Ovary (tissue), 3 donors: ENCODE measurements around the gene SMAD3.

ENCODE experiments used
- EP300 ChIP-seq: sonication (generic); formaldehyde crosslinking; IDR thresholded peaks from one replicate; pipeline ENCODE4 v1.6.1; 2017; ENCODE audit warnings: antibody characterized with exemption
- TF ChIP-seq, protein P1 (sequence below), 3 donors: fragments of 450-650 bp in 2 of 3; fragments of 200-600 bp in 1 of 3; IDR thresholded peaks; one replicate each; pipeline versions ENCODE4 v1.5.1 to v1.8.0; 2016 to 2022; ENCODE audit warnings: antibody characterized with exemption in 3 of 3, mild to moderate bottlenecking in 1 of 3
- donor health status: DM: no; HTN: no; CAD: no.

DNA sequence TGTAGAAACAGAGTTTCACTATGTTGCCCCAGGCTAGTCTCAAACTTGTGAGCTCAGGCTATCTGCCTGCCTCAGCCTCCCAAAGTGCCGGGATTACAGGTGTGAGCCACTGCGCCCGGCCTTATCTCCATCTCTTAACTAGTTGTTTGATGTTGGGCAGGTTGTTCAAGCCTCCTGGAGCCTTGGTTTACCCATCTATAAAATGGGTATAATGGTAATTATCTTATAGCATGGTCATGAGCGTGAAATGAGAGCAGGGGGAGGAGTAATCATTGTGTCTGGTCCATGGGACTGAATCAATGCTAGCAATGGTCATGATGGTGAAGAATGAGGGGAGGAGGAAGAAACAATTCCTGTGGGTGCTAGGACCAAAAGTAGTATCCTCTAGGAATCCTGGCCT lies 32.0 kb downstream of the SMAD3 start:
- TF ChIP-seq, protein P1, sequence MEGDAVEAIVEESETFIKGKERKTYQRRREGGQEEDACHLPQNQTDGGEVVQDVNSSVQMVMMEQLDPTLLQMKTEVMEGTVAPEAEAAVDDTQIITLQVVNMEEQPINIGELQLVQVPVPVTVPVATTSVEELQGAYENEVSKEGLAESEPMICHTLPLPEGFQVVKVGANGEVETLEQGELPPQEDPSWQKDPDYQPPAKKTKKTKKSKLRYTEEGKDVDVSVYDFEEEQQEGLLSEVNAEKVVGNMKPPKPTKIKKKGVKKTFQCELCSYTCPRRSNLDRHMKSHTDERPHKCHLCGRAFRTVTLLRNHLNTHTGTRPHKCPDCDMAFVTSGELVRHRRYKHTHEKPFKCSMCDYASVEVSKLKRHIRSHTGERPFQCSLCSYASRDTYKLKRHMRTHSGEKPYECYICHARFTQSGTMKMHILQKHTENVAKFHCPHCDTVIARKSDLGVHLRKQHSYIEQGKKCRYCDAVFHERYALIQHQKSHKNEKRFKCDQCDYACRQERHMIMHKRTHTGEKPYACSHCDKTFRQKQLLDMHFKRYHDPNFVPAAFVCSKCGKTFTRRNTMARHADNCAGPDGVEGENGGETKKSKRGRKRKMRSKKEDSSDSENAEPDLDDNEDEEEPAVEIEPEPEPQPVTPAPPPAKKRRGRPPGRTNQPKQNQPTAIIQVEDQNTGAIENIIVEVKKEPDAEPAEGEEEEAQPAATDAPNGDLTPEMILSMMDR (IDR thresholded peaks at IDR 0.05) = no peak
- no peak for TF ChIP-seq EP300
